H1 (cell line): Measurements from ENCODE around the gene TMPRSS3. TPM values are rescaled to one million over a fixed set of nuclear protein-coding genes. Genes with fewer than 3 reads are reported as not detected.

Experiments used
- CTCF ChIA-PET: fragments of 300-600 bp; sonication (Branson Sonifier 250); formaldehyde crosslinking; loops from one replicate; lab custom pipeline; 2021; ENCODE audit not compliant: partially characterized antibody; lab: Charles Lee
- POLR2A ChIA-PET: fragments of 300-600 bp; sonication (Branson Sonifier 250); formaldehyde crosslinking; loops from one replicate; lab custom pipeline; 2021; ENCODE audit warnings: inconsistent platforms; ENCODE audit not compliant: partially characterized antibody; lab: Charles Lee
- DNase-seq, 2 experiments: peaks; one replicate each; pipeline versions ENCODE4 v3.0.0 to v3.0.0-alpha.2; 2010 to 2022; ENCODE audit warnings: low spot score in 2 of 2, low read depth in 1 of 2, mixed read lengths in 1 of 2
- FAIRE-seq: peaks from 2 replicates; lab custom pipeline; 2011; peaks lifted over from hg19 to GRCh38; lab: Jason Lieb, UNC
- H2AFZ ChIP-seq: 2 replicates; pipeline ENCODE4 v1.8.1; 2012; ENCODE audit warnings: low read length, inconsistent platforms
- H2AK5ac ChIP-seq: 2 replicates; pipeline ENCODE4 v1.6.1; 2013; ENCODE audit warnings: low read depth, low read length
- H2BK120ac ChIP-seq: replicated peaks from 2 replicates; pipeline ENCODE3; 2013; ENCODE audit warnings: low read depth, low read length, inconsistent platforms
- H2BK12ac ChIP-seq: 2 replicates; pipeline ENCODE4 v1.6.1; 2013; ENCODE audit warnings: low read depth, low read length
- H2BK15ac ChIP-seq: 2 replicates; pipeline ENCODE4 v1.6.1; 2013; ENCODE audit warnings: low read length
- H2BK20ac ChIP-seq: 2 replicates; pipeline ENCODE4 v1.6.1; 2013; ENCODE audit warnings: low read length
- H2BK5ac ChIP-seq: 2 replicates; pipeline ENCODE4 v1.6.1; 2013; ENCODE audit warnings: low read depth, low read length
- H3K14ac ChIP-seq: 2 replicates; pipeline ENCODE4 v1.6.1; 2013; ENCODE audit warnings: inconsistent platforms; ENCODE audit not compliant: insufficient read length
- H3K18ac ChIP-seq: 2 replicates; pipeline ENCODE4 v1.6.1; 2013; ENCODE audit warnings: low read length; ENCODE audit errors: extremely low read depth
- H3K23ac ChIP-seq: 2 replicates; pipeline ENCODE4 v1.6.1; 2013; ENCODE audit warnings: inconsistent platforms; ENCODE audit not compliant: insufficient read length
- H3K23me2 ChIP-seq: 2 replicates; pipeline ENCODE4 v1.6.1; 2013; ENCODE audit warnings: low read depth, low read length
- H3K27ac ChIP-seq: 2 replicates; pipeline ENCODE4 v1.6.1; 2011; ENCODE audit warnings: low read depth, low read length, inconsistent platforms
- H3K27me3 ChIP-seq, 4 experiments: replicated peaks in 1 of 4; 1 replicate in 1 of 4; 2 replicates in 3 of 4; pipeline versions ENCODE4 v1.6.1 to v1.8.1; 2011 to 2013; ENCODE audit warnings: low read length in 3 of 4, mild to moderate bottlenecking in 3 of 4, inconsistent platforms in 2 of 4, mixed read lengths in 2 of 4, moderate library complexity in 1 of 4; ENCODE audit not compliant: control insufficient read depth in 3 of 4, insufficient read depth in 3 of 4; ENCODE audit errors: extremely low read depth in 1 of 4
- H3K36me3 ChIP-seq, 4 experiments: 2 replicates each; pipeline versions ENCODE4 v1.6.1 to v1.8.1; 2011 to 2013; ENCODE audit warnings: mild to moderate bottlenecking in 4 of 4, low read length in 3 of 4, moderate library complexity in 2 of 4, control low read depth in 1 of 4, inconsistent platforms in 1 of 4; ENCODE audit not compliant: insufficient read depth in 4 of 4, control insufficient read depth in 2 of 4
- H3K4ac ChIP-seq: replicated peaks from 2 replicates; pipeline ENCODE3; 2013; ENCODE audit warnings: low read length, low read depth, mixed read lengths, inconsistent platforms; ENCODE audit not compliant: insufficient read length
- H3K4me1 ChIP-seq, 4 experiments: replicated peaks in 1 of 4; 1 replicate in 1 of 4; 2 replicates in 3 of 4; pipeline versions ENCODE4 v1.6.1 to v1.8.1; 2011 to 2013; ENCODE audit warnings: low read length in 3 of 4, inconsistent platforms in 2 of 4, mixed read lengths in 1 of 4; ENCODE audit not compliant: insufficient read depth in 4 of 4, control insufficient read depth in 3 of 4
- H3K4me2 ChIP-seq, 2 experiments: 2 replicates each; pipeline versions ENCODE4 v1.6.1 to v1.8.1; 2011 to 2013; ENCODE audit warnings: low read depth in 2 of 2, low read length in 2 of 2, control low read depth in 1 of 2, inconsistent platforms in 1 of 2, mild to moderate bottlenecking in 1 of 2; ENCODE audit not compliant: insufficient read depth in 1 of 2
- H3K4me3 ChIP-seq, 4 experiments: fragments of 200-600, 300-600 bp in 1 of 4; sonication (generic), shearing (Covaris generic), sonication (Bioruptor Twin) in 1 of 4; 2 replicates each; pipeline versions ENCODE4 v1.5.1 to v1.8.1; 2011 to 2016; ENCODE audit warnings: low read length in 4 of 4, low read depth in 3 of 4, control low read depth in 2 of 4, inconsistent platforms in 2 of 4, mild to moderate bottlenecking in 2 of 4, mixed read lengths in 1 of 4, moderate library complexity in 1 of 4; ENCODE audit not compliant: insufficient read depth in 2 of 4; ENCODE audit errors: extremely low read depth in 1 of 4
- H3K56ac ChIP-seq: replicated peaks from 2 replicates; pipeline ENCODE3; 2013; ENCODE audit warnings: low read depth, mild to moderate bottlenecking, mixed read lengths, low read length, inconsistent platforms; ENCODE audit not compliant: insufficient read length
- H3K79me1 ChIP-seq: 2 replicates; pipeline ENCODE4 v1.6.1; 2013; ENCODE audit warnings: low read depth, low read length, control low read depth
- H3K79me2 ChIP-seq, 2 experiments: 2 replicates each; pipeline versions ENCODE4 v1.6.1 to v1.8.1; 2012 to 2013; ENCODE audit warnings: low read length in 2 of 2, mild to moderate bottlenecking in 2 of 2, inconsistent platforms in 1 of 2; ENCODE audit not compliant: insufficient read depth in 2 of 2, control insufficient read depth in 1 of 2
- H3K9ac ChIP-seq, 4 experiments: replicated peaks in 1 of 4; 1 replicate in 1 of 4; 2 replicates in 3 of 4; pipeline versions ENCODE4 v1.6.1 to v1.8.1; 2011 to 2013; ENCODE audit warnings: low read depth in 3 of 4, low read length in 3 of 4, control low read depth in 2 of 4, mild to moderate bottlenecking in 2 of 4, moderate library complexity in 2 of 4, inconsistent platforms in 1 of 4; ENCODE audit errors: extremely low read depth in 1 of 4
- H3K9me3 ChIP-seq, 2 experiments: 2 replicates each; pipeline versions ENCODE4 v1.6.1 to v1.8.1; 2012 to 2013; ENCODE audit warnings: mild to moderate bottlenecking in 2 of 2, moderate library complexity in 2 of 2, control low read depth in 1 of 2, inconsistent platforms in 1 of 2, low read depth in 1 of 2, low read length in 1 of 2, mixed read lengths in 1 of 2; ENCODE audit not compliant: insufficient read depth in 2 of 2
- H4K20me1 ChIP-seq, 2 experiments: replicated peaks in 1 of 2; 2 replicates each; pipeline versions ENCODE3 to v1.8.1; 2011 to 2013; ENCODE audit warnings: inconsistent platforms in 2 of 2, low read length in 2 of 2, mild to moderate bottlenecking in 1 of 2; ENCODE audit not compliant: insufficient read depth in 2 of 2, control insufficient read depth in 1 of 2
- H4K5ac ChIP-seq: 2 replicates; pipeline ENCODE4 v1.6.1; 2013; ENCODE audit warnings: low read length, low read depth, mixed read lengths, inconsistent platforms; ENCODE audit not compliant: insufficient read length
- H4K8ac ChIP-seq: 2 replicates; pipeline ENCODE4 v1.8.0; 2013; ENCODE audit warnings: mild to moderate bottlenecking, moderate library complexity, low read length, inconsistent platforms; ENCODE audit not compliant: insufficient read depth; ENCODE audit errors: extremely low read depth
- H4K91ac ChIP-seq: replicated peaks from 2 replicates; pipeline ENCODE3; 2013; ENCODE audit warnings: low read length, mixed read lengths, inconsistent platforms; ENCODE audit not compliant: insufficient read length
- BCL11A ChIP-seq, 2 experiments: IDR thresholded peaks; one replicate each; pipeline ENCODE4 v1.6.1; 2011; ENCODE audit warnings: low read depth in 2 of 2, low read length in 2 of 2, mild to moderate bottlenecking in 2 of 2
- CREB1 ChIP-seq: IDR thresholded peaks from 2 replicates; pipeline ENCODE4 v1.6.1; 2012; ENCODE audit warnings: inconsistent platforms
- NRF1 ChIP-seq: IDR thresholded peaks from 2 replicates; pipeline ENCODE4 v1.6.1; 2011; ENCODE audit warnings: mild to moderate bottlenecking, low read depth, low read length, improper control_type of control experiment
- POLR2A ChIP-seq, 2 experiments: IDR thresholded peaks; 1 replicate in 1 of 2; 2 replicates in 1 of 2; pipeline ENCODE4 v1.6.1; 2011; ENCODE audit warnings: low read depth in 2 of 2, low read length in 2 of 2, mild to moderate bottlenecking in 2 of 2; ENCODE audit errors: control extremely low read depth in 1 of 2
- SIX5 ChIP-seq: IDR thresholded peaks from 2 replicates; pipeline ENCODE4 v1.6.1; 2011; ENCODE audit warnings: mild to moderate bottlenecking, low read depth, low read length
- TAF1 ChIP-seq: IDR thresholded peaks from 2 replicates; pipeline ENCODE4 v1.6.1; 2011; ENCODE audit warnings: mild to moderate bottlenecking, low read depth, low read length
- WGBS, 2 experiments: shearing (Covaris generic) in 1 of 2; methylation state at CpG; one replicate each; pipeline versions ENCODE4 v1.1.6 to v1.1.7; 2013 to 2015; ENCODE audit warnings: low lambda C conversion rate in 2 of 2, mixed read lengths in 2 of 2, inconsistent platforms in 1 of 2, low coverage in 1 of 2, missing lambda C conversion rate in 1 of 2; ENCODE audit not compliant: insufficient replicate concordance in 2 of 2, insufficient coverage in 1 of 2, insufficient read length in 1 of 2; ENCODE audit errors: extremely low coverage in 1 of 2, missing lambda C conversion rate in 1 of 2; 5-methylcytosine and 5-hydroxymethylcytosine counted together
- polyA plus RNA-seq, 7 experiments: library from polyadenylated mRNA; depleted of rRNA in 3 of 7; stranded (reverse) in 5 of 7; unstranded in 2 of 7; fragments of >200 nt in 5 of 7; fragments of 200-250 nt in 2 of 7; gene quantifications; 1 replicate in 5 of 7; 2 replicates in 1 of 7; 4 replicates in 1 of 7; pipeline versions ENCODE4 v1.2.1 to v1.2.3, GENCODE V29; 2011 to 2013; ENCODE audit warnings: missing spikeins in 2 of 7, mixed read lengths in 2 of 7
- total RNA-seq: library from RNA; stranded (reverse); fragmentation: NEBNext Ultra II Directional; extraction: Animal tissue kit (Norgen Biotek cat#: 25700); gene quantifications from 2 replicates; pipeline ENCODE4 v1.2.1, GENCODE V29; 2021

TMPRSS3 gene
- total and polyA plus RNA-seq, 2 of the 8 experiments (the other 6 are each of a cell fraction or from before 2014, with no cell fraction given): 0.38 TPM; not detected in 1

DNA sequence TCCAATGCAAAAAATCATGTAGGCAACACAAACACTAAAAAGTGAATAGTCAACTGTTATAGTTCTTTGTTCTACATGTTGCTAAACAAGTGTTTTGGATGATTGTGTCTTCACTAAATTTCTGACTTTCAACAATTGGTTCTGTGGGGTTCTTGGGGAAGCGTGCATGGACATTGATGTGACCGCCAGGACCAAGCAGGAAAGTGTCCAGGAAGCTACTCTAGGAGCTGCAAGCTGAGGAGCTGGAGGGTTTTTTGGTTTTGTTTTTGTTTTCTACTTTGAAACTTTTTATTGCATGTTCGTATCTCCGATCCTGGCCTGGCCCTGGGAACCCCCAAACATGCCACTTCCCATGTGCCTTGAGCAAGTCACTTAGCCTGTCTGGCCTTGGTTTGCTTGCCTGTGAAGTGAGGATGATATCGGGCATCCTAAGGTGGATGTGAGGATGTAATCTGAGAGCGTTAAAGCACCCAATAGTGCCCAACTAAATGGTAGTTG, 8.0 kb downstream of the TMPRSS3 start:
- no peak for TF ChIP-seq BCL11A (IDR thresholded peaks at IDR 0.05; ENCODE audit: low read depth in 2 of 2, low read length in 2 of 2)
- TF ChIP-seq CREB1: no peak
- TF ChIP-seq SIX5: no peak
- TF ChIP-seq NRF1: no peak
- no peak for TF ChIP-seq POLR2A (IDR thresholded peaks at IDR 0.05; ENCODE audit: control extremely low read depth in 1 of 2, low read depth in 2 of 2, low read length in 2 of 2)
- TF ChIP-seq TAF1: no peak
- no peak overlapping the region; the same call in 1 of the 2 replicates for H3K18ac ChIP-seq
- FAIRE-seq: no peak

More for the DNA sequence above, 8.0 kb downstream of the TMPRSS3 start:
- no peak overlapping the region for H4K5ac ChIP-seq
- peaks cover 0 to 3% of the 10 kb centered on the region in 2 experiments for H4K20me1 ChIP-seq
- no peaks in the 10 kb centered on the region for H3K79me1 ChIP-seq
- no peak for DNase-seq
- H3K9ac ChIP-seq: no peak overlapping the region
- H3K56ac ChIP-seq: no peak overlapping the region
- WGBS, 2 experiments: 92% methylated on average over 6 of the region's 6 CpGs; no CpG with 5 or more reads in 1 of the 2 experiments
- H3K4me3 ChIP-seq: no peak overlapping the region
- H2BK12ac ChIP-seq: peak overlapping the region; percentile 82
- no peak overlapping the region for H2BK120ac ChIP-seq
- peaks cover 0 to 4% of the 10 kb centered on the region in 2 experiments; a peak in 1 of 4 replicates for H3K9me3 ChIP-seq
- H2BK20ac ChIP-seq: 0 out of 2 replicates have a peak overlapping the region, but pooled peaks have one; percentile 25
- no peaks in the 10 kb centered on the region for H3K23me2 ChIP-seq
- no peaks in the 10 kb centered on the region for H3K36me3 ChIP-seq
- H3K27ac ChIP-seq: no peak overlapping the region
- H3K23ac ChIP-seq: no peak overlapping the region
- no peak overlapping the region for H4K8ac ChIP-seq
- 0 out of 2 replicates have a peak overlapping the region, but pooled peaks have one; percentile 73 for H2BK5ac ChIP-seq
- H2AK5ac ChIP-seq: peak overlapping the region; percentile 87; the same call in 1 of the 2 replicates
- 0 out of 7 replicates have a peak, but pooled peaks cover 0 to 2% (median 0%) of the 10 kb centered on the region in 4 experiments for H3K27me3 ChIP-seq
- no peak overlapping the region for H3K4me2 ChIP-seq
- ChIA-PET CTCF (interaction anchor here (0.9 to 2.2 kb wide), 7 partner anchors 11 to 73 kb away, joined by 3 to 8 read pairs (median 4); no protein-coding TSS in a partner anchor), POLR2A (no interaction called here)
- H3K14ac ChIP-seq: no peak overlapping the region
- H3K79me2 ChIP-seq: no peaks in the 10 kb centered on the region
- no peak overlapping the region for H4K91ac ChIP-seq
- H2BK15ac ChIP-seq: no peak overlapping the region
- H3K4ac ChIP-seq: no peak overlapping the region
- H2AFZ ChIP-seq: no peak overlapping the region
- H3K4me1 ChIP-seq: peaks cover 0 to 12% (median 9%) of the 10 kb centered on the region in 4 experiments; a peak in 3 of 7 replicates
